HL-60/S4 treated with phorbol 12-myristate 13-acetate at 8.2 ng/mL for 4 days and 3 days (cell line): ENCODE results near the gene RIMS1.

Experiments
- in situ Hi-C: fragments of 300-500 bp; cut with MboI; formaldehyde crosslinking; loops from 2 replicates; pipeline ENCODE4 v1.15.0; 2022; ENCODE audit warnings: low sequenced_read_pairs

Gene RIMS1

GRCh38 chr6:72218125-72218524 lies 331.8 kb downstream of the RIMS1 start:
- in situ Hi-C loops, result no loop called here

DNA sequence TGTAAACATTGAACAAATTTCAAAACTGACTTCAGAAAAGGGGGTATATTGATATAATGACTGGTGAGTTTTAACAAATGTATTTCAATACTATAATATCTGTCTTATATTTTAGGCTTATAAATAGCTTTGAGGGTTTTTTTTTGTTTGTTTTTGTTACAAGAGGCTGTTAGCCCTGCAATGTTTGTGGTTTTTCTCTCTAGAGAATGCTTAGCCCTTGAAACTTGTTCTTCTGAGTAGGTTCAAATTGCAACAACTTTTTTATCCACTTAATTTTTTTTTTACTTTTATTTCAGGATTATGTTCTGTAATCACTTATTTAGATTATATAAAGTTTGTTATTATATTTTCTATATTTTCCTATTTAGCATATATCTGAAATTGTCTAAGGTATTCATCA lies 333.2 kb downstream of the RIMS1 start:
- in situ Hi-C loops, result no loop called here

DNA sequence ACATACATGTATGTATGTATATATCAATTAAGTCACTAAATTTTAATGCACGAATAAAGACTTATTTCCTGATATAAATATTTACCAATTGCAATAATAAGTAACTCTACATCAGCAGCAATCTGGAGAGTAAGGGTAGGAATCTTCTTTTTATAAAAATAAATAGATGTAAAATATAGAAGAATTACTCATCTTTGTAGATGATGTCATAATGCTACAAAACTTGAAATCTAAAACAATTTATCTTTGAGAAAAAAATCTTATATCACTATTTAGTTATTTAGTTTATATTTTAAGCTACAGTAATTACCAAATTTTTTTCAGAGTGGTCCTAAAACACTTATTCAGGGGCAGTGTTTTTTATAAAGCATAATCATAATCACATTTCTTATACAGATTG lies 351.7 kb downstream of the RIMS1 start:
- in situ Hi-C loops, result no loop called here

DNA sequence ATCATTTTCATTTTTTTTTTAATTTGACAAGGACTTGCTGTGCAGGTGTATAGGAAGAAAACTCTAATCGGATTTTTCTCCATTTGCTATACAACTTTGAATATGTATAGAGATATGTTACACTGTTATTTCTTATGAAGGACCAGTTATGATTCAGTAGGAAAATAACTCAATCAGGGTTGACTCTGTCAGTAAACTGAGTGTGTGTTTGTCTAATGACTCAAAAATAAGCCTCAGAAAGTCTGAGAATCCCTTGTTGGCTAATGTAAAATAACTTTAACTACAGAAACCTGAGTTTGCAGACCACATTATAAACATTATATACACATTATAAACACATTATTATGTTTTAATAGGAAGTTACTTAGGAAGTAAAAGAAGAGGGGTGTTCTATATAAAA lies 352.6 kb downstream of the RIMS1 start:
- in situ Hi-C loops, result no loop called here

- in situ Hi-C loops, result no loop called here
These were observed 359.2 kb downstream of the RIMS1 start for GRCh38 chr6:72245565-72245964.

- in situ Hi-C loops, result no loop called here
These were observed 360.6 kb downstream of the RIMS1 start for GRCh38 chr6:72246926-72247325.

DNA sequence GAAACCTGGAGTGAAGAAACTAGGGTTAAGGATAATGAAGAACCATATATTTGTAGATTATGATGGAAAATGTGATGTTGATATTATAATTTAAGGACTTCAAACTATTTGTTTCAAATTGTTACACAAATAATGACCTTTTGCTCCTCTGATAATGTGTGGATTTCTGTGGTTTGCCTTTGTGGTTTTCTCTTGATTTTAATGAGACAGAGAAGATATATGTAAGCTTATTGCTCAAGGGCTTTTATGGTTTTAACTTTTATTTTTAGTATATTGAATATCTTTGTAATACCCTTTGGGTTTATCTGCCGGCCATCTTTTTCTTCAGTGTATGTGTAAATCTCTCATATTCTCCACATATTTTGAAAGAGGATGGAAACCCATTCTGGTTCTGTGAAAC lies 362.3 kb downstream of the RIMS1 start:
- in situ Hi-C loops, result no loop called here

DNA sequence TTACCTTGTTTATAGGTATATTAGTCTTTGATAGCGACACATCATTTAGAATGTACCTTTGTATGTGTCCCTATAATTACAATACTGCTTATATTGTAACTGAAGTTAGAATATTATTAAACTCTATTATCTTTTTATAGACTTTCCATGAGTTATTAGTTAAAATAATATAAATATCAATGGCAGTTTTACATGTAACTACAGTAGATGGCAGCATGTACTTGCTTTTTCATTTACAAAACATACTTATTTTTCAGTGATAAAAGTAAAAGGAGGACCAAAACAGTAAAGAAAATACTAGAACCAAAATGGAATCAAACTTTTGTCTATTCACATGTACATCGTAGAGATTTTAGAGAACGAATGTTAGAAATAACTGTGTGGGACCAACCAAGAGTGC lies 364.3 kb downstream of the RIMS1 start:
- in situ Hi-C loops, result no loop called here

- in situ Hi-C loops, result no loop called here
These were observed 374.1 kb downstream of the RIMS1 start for GRCh38 chr6:72260489-72260888.

- in situ Hi-C loops, result no loop called here
These were observed 375.2 kb downstream of the RIMS1 start for GRCh38 chr6:72261554-72261953.

GRCh38 chr6:72262254-72262653 lies 375.9 kb downstream of the RIMS1 start:
- in situ Hi-C loops, result no loop called here

GRCh38 chr6:72267470-72267869 lies 381.1 kb downstream of the RIMS1 start:
- in situ Hi-C loops, result no loop called here

DNA sequence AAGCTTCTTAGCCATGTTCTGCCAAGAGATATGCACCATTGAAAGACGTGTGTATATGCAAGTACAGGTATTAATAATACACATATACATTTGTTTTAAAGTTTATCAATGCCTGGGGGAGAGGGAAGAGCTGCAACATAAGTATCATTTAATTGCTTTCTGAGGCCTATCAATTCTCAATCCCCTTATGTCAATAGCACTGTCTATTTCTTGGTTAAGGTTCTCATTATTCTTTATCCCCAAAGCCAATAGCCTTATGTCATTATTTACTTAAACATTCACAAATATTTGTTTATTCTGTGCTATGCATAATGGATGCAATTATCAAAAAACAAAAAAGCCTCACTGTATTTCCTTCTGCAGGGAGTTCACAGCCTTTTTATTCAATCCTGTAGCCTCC lies 385.2 kb downstream of the RIMS1 start:
- in situ Hi-C loops, result no loop called here

GRCh38 chr6:72272958-72273357 lies 386.6 kb downstream of the RIMS1 start:
- in situ Hi-C loops, result no loop called here

DNA sequence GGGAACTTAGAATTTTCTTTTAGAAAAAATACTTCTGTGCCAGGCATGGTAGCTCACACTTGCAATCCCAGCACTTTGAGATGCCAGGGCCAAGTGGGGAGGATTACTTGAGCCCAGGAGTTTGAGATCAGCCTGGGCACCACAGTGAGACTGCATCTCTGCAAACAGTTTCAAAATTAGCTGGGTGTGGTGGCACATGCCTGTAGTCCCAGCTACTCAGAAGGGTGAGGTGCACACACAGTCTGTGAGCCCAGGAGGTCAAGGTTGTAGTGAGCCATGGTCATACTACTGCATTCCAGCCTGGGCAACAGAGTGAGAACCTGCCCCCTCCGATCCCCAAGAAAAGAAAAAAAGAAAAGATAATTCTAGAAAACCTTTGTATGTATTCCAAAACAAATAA lies 389.5 kb downstream of the RIMS1 start:
- in situ Hi-C loops, result no loop called here

- in situ Hi-C loops, result no loop called here
These were observed 395.9 kb downstream of the RIMS1 start for GRCh38 chr6:72282201-72282600.

DNA sequence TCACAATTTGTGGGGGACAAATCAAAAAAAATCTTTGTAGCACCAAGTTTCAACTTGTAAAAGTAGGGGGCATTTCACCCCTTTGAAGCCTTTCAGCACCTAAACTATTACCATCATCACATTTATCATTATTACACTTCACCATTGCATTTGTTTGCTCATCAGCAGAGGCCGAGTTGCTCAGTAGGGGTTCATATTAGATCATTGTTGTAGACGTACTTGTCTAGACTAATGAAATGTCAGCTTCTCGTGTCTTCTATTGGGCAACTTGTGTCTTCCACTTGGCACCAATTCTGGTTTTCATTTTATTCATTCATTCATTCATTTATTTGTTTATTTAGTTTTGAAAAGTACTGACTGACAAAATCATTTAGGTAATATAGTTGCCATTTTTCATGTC lies 397.2 kb downstream of the RIMS1 start:
- in situ Hi-C loops, result no loop called here

- in situ Hi-C loops, result no loop called here
These were observed 400.6 kb downstream of the RIMS1 start for GRCh38 chr6:72286911-72287311.

DNA sequence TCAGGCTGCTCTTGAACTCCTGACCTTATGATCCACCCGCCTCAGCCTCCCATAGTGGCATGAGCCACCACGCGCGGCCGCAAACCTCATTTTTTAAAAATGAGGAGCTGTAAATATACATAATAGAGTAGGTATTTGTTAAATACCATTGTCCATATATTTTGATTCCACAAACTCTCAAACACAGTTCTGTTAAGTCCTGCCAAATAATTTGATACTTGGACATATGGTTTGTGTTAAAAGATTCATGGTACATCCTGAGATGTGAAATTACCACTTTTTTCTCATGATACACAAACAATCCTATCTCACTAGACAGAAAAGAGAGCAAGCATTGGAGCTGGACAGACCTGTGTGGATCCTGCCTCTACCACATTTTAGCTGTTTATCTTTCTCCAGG lies 401.5 kb downstream of the RIMS1 start:
- in situ Hi-C loops, result no loop called here

- in situ Hi-C loops, result no loop called here
These were observed 402.2 kb downstream of the RIMS1 start for GRCh38 chr6:72288592-72288991.

GRCh38 chr6:72290620-72291019 lies 404.3 kb downstream of the RIMS1 start:
- in situ Hi-C loops, result no loop called here

GRCh38 chr6:72296375-72296774 lies 410.0 kb downstream of the RIMS1 start:
- in situ Hi-C loops, result no loop called here

- in situ Hi-C loops, result no loop called here
These were observed 419.6 kb downstream of the RIMS1 start for GRCh38 chr6:72305971-72306370.
